ENCODE results near the gene VTCN1.

GRCh38 chr1:117176579-117176978 is 34.1 kb downstream of the VTCN1 start:
- TF ChIP-seq POLR2A (IDR thresholded peaks at IDR 0.05; ENCODE audit: low read depth, low read length) (no peak), POLR2AphosphoS5 (IDR thresholded peaks at IDR 0.05; ENCODE audit: low read depth, low read length) (no peak), TAF1 (IDR thresholded peaks at IDR 0.05; ENCODE audit: borderline replicate concordance, low read depth, low read length) (no peak)
